SK-N-SH (cell line): ENCODE measurements around the gene ESD. TPM values are rescaled to one million over a fixed set of nuclear protein-coding genes. Genes with fewer than 3 reads are reported as not detected.

ENCODE experiments used
- CTCF ChIA-PET: fragments of 300-600, 350-600 bp; formaldehyde crosslinking; extraction: SDS; loops from one replicate; lab custom pipeline; 2021; lab: Yijun Ruan, JAX
- POLR2A ChIA-PET: fragments of 350-600 bp; sonication (Branson Sonifier 250); formaldehyde crosslinking; extraction: SDS; loops from one replicate; lab custom pipeline; 2020; ENCODE audit warnings: antibody characterized with exemption, inconsistent platforms; lab: Yijun Ruan, JAX
- DNase-seq: peaks from one replicate; pipeline ENCODE4 v3.0.0; 2012
- H2AFZ ChIP-seq: fragments of 200-600 bp; sonication (generic); 2 replicates; pipeline ENCODE4 v1.8.1; 2016; ENCODE audit warnings: antibody characterized with exemption, mild to moderate bottlenecking, low read depth
- H3F3A ChIP-seq: fragments of 200-600 bp; sonication (generic); replicated peaks from 2 replicates; pipeline ENCODE3; 2016; ENCODE audit warnings: antibody characterized with exemption, mild to moderate bottlenecking; ENCODE audit not compliant: insufficient read depth
- H3K27ac ChIP-seq, 2 experiments: fragments of 200-500 bp in 1 of 2; fragments of 200-600 bp in 1 of 2; sonication (Bioruptor generic) in 1 of 2; sonication (generic), shearing (Covaris generic) in 1 of 2; 2 replicates each; pipeline versions ENCODE4 v1.5.1 to v1.6.1; 2014 to 2016; ENCODE audit warnings: low read depth in 2 of 2, inconsistent platforms in 1 of 2, low read length in 1 of 2, mild to moderate bottlenecking in 1 of 2, mixed read lengths in 1 of 2
- H3K27me3 ChIP-seq: fragments of 200-600 bp; sonication (generic), shearing (Covaris generic); 2 replicates; pipeline ENCODE4 v1.6.1; 2016; ENCODE audit warnings: mixed run types; ENCODE audit not compliant: insufficient read depth
- H3K36me3 ChIP-seq, 2 experiments: fragments of 200-500 bp in 1 of 2; fragments of 200-600 bp in 1 of 2; sonication (Bioruptor generic) in 1 of 2; sonication (generic) in 1 of 2; replicated peaks in 1 of 2; 2 replicates each; pipeline versions ENCODE3 to v1.5.1; 2014 to 2016; ENCODE audit warnings: low read length in 1 of 2, mild to moderate bottlenecking in 1 of 2; ENCODE audit not compliant: insufficient read depth in 2 of 2, control insufficient read depth in 1 of 2
- H3K4me1 ChIP-seq, 2 experiments: fragments of 200-500 bp in 1 of 2; fragments of 200-600 bp in 1 of 2; sonication (Bioruptor generic) in 1 of 2; sonication (generic), shearing (Covaris generic) in 1 of 2; 2 replicates each; pipeline versions ENCODE4 v1.5.1 to v1.6.1; 2014 to 2016; ENCODE audit warnings: low read depth in 1 of 2, low read length in 1 of 2, mixed run types in 1 of 2; ENCODE audit not compliant: insufficient read depth in 2 of 2, control insufficient read depth in 1 of 2
- H3K4me2 ChIP-seq: fragments of 200-600 bp; sonication (generic), shearing (Covaris generic); 2 replicates; pipeline ENCODE4 v1.6.1; 2017; ENCODE audit warnings: mixed run types
- H3K4me3 ChIP-seq, 2 experiments: fragments of 200-500 bp in 1 of 2; fragments of 200-600 bp in 1 of 2; sonication (Bioruptor generic) in 1 of 2; sonication (generic), shearing (Covaris generic) in 1 of 2; 2 replicates each; pipeline versions ENCODE4 v1.5.1 to v1.8.1; 2014 to 2016; ENCODE audit warnings: low read depth in 2 of 2, inconsistent platforms in 1 of 2, low read length in 1 of 2, mild to moderate bottlenecking in 1 of 2, mixed read lengths in 1 of 2, moderate library complexity in 1 of 2
- H3K79me2 ChIP-seq: fragments of 200-600 bp; sonication (generic); 2 replicates; pipeline ENCODE4 v1.8.1; 2017; ENCODE audit warnings: mild to moderate bottlenecking; ENCODE audit not compliant: insufficient read depth
- H3K9ac ChIP-seq: fragments of 200-600 bp; sonication (generic); 2 replicates; pipeline ENCODE4 v1.6.1; 2017; ENCODE audit warnings: mixed run types
- H3K9me2 ChIP-seq: fragments of 200-600 bp; sonication (generic); 2 replicates; pipeline ENCODE4 v1.6.1; 2017; ENCODE audit warnings: mixed run types
- H3K9me3 ChIP-seq: fragments of 200-600 bp; sonication (generic); 2 replicates; pipeline ENCODE4 v1.6.1; 2017; ENCODE audit warnings: mixed run types, mild to moderate bottlenecking, moderate library complexity
- H4K20me1 ChIP-seq: fragments of 200-600 bp; sonication (generic); 2 replicates; pipeline ENCODE4 v1.6.1; 2017; ENCODE audit warnings: mild to moderate bottlenecking, mixed run types; ENCODE audit not compliant: insufficient read depth
- EP300 ChIP-seq, 2 experiments: IDR thresholded peaks; 2 replicates each; pipeline versions ENCODE4 v1.4.0 to v1.6.1; 2012; ENCODE audit warnings: borderline replicate concordance in 1 of 2, low read depth in 1 of 2, low read length in 1 of 2
- FOSL2 ChIP-seq: IDR thresholded peaks from 2 replicates; pipeline ENCODE4 v1.4.0; 2012; ENCODE audit warnings: low read depth, mild to moderate bottlenecking, moderate library complexity, borderline replicate concordance
- GABPA ChIP-seq: IDR thresholded peaks from 2 replicates; pipeline ENCODE4 v1.4.0; 2012; ENCODE audit warnings: low read depth, mild to moderate bottlenecking
- GATA2 ChIP-seq: sonication (generic); formaldehyde crosslinking; IDR thresholded peaks from 2 replicates; pipeline ENCODE4 v1.5.0; 2020; ENCODE audit warnings: mild to moderate bottlenecking, missing genetic modification reagents
- MXI1 ChIP-seq: IDR thresholded peaks from 2 replicates; pipeline ENCODE4 v1.6.1; 2012; ENCODE audit warnings: mild to moderate bottlenecking, low read depth, low read length, improper control_type of control experiment
- NFIC ChIP-seq: IDR thresholded peaks from 2 replicates; pipeline ENCODE4 v1.4.0; 2012; ENCODE audit warnings: borderline replicate concordance
- POLR2AphosphoS5 ChIP-seq: IDR thresholded peaks from 2 replicates; pipeline ENCODE4 v1.6.1; 2012; ENCODE audit warnings: low read depth, low read length
- RAD21 ChIP-seq: IDR thresholded peaks from 2 replicates; pipeline ENCODE4 v1.6.1; 2012; ENCODE audit warnings: mild to moderate bottlenecking, low read length
- TAF1 ChIP-seq: IDR thresholded peaks from 2 replicates; pipeline ENCODE4 v1.6.1; 2012; ENCODE audit warnings: low read depth, mild to moderate bottlenecking, low read length, moderate library complexity, borderline replicate concordance
- TEAD4 ChIP-seq: IDR thresholded peaks from 2 replicates; pipeline ENCODE4 v1.4.0; 2012; ENCODE audit warnings: mild to moderate bottlenecking, borderline replicate concordance; ENCODE audit not compliant: insufficient read depth
- WGBS: methylation state at CpG from one replicate; pipeline ENCODE4 v1.1.6; 2017; ENCODE audit warnings: low lambda C conversion rate; 5-methylcytosine and 5-hydroxymethylcytosine counted together
- polyA plus RNA-seq, 3 experiments: library from polyadenylated mRNA; depleted of rRNA; stranded (reverse); fragments of >200 nt; gene quantifications; 2 replicates each; pipeline ENCODE4 v1.2.3, GENCODE V29; 2012
- TF ChIP-seq, protein P1 (sequence below): IDR thresholded peaks from 2 replicates; pipeline ENCODE4 v1.6.1; 2012; ENCODE audit warnings: mild to moderate bottlenecking, low read depth, low read length, moderate library complexity
- TF ChIP-seq, protein P2 (sequence below): fragments of 150-350 bp; IDR thresholded peaks from 2 replicates; pipeline ENCODE4 v1.6.1; 2016; ENCODE audit warnings: mild to moderate bottlenecking, low read depth, low read length
- TF ChIP-seq, protein P3 (sequence below): IDR thresholded peaks from 2 replicates; pipeline ENCODE4 v1.4.0; 2012; ENCODE audit warnings: low read depth, borderline replicate concordance

ESD gene
- polyA plus RNA-seq, 1 of the 3 experiments (the other 2 are of a cell fraction): 80.9 TPM

DNA sequence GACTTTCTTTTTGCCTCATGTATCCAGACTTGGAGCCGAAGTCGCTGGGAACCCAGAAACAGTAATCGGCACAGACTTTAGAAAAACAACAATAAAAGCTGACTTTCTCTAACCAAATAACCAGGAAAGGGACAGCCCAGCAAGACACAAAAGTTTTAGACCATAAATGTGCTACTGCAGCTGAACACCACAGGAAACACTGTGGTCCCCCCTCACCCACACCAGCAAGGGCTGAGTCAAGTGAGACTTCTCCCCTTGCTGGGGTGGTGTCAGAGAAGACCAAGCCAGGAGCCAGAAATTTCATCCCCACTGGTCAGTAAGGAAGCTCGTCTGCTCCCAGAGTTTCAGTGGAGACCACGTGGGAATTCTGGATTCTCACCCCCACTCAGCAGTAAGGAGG is 70.6 kb downstream of the ESD start:
- no peaks in the 10 kb centered on the region for H3K27me3 ChIP-seq
- TF ChIP-seq, protein P1, sequence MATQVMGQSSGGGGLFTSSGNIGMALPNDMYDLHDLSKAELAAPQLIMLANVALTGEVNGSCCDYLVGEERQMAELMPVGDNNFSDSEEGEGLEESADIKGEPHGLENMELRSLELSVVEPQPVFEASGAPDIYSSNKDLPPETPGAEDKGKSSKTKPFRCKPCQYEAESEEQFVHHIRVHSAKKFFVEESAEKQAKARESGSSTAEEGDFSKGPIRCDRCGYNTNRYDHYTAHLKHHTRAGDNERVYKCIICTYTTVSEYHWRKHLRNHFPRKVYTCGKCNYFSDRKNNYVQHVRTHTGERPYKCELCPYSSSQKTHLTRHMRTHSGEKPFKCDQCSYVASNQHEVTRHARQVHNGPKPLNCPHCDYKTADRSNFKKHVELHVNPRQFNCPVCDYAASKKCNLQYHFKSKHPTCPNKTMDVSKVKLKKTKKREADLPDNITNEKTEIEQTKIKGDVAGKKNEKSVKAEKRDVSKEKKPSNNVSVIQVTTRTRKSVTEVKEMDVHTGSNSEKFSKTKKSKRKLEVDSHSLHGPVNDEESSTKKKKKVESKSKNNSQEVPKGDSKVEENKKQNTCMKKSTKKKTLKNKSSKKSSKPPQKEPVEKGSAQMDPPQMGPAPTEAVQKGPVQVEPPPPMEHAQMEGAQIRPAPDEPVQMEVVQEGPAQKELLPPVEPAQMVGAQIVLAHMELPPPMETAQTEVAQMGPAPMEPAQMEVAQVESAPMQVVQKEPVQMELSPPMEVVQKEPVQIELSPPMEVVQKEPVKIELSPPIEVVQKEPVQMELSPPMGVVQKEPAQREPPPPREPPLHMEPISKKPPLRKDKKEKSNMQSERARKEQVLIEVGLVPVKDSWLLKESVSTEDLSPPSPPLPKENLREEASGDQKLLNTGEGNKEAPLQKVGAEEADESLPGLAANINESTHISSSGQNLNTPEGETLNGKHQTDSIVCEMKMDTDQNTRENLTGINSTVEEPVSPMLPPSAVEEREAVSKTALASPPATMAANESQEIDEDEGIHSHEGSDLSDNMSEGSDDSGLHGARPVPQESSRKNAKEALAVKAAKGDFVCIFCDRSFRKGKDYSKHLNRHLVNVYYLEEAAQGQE: no peak
- TF ChIP-seq NFIC: no peak
- TF ChIP-seq POLR2AphosphoS5: no peak
- no peak for TF ChIP-seq FOSL2
- TF ChIP-seq RAD21: no peak
- no peak for TF ChIP-seq EP300 (IDR thresholded peaks at IDR 0.05; ENCODE audit: borderline replicate concordance in 1 of 2, low read depth in 1 of 2, low read length in 1 of 2)
- TF ChIP-seq, protein P2, sequence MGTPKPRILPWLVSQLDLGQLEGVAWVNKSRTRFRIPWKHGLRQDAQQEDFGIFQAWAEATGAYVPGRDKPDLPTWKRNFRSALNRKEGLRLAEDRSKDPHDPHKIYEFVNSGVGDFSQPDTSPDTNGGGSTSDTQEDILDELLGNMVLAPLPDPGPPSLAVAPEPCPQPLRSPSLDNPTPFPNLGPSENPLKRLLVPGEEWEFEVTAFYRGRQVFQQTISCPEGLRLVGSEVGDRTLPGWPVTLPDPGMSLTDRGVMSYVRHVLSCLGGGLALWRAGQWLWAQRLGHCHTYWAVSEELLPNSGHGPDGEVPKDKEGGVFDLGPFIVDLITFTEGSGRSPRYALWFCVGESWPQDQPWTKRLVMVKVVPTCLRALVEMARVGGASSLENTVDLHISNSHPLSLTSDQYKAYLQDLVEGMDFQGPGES: no peak
- no peak for TF ChIP-seq MXI1
- no peak for TF ChIP-seq TEAD4
- no peak for TF ChIP-seq GABPA
- TF ChIP-seq TAF1: no peak
- no peak for TF ChIP-seq GATA2 (CRISPR knock-in tag)
- TF ChIP-seq, protein P3, sequence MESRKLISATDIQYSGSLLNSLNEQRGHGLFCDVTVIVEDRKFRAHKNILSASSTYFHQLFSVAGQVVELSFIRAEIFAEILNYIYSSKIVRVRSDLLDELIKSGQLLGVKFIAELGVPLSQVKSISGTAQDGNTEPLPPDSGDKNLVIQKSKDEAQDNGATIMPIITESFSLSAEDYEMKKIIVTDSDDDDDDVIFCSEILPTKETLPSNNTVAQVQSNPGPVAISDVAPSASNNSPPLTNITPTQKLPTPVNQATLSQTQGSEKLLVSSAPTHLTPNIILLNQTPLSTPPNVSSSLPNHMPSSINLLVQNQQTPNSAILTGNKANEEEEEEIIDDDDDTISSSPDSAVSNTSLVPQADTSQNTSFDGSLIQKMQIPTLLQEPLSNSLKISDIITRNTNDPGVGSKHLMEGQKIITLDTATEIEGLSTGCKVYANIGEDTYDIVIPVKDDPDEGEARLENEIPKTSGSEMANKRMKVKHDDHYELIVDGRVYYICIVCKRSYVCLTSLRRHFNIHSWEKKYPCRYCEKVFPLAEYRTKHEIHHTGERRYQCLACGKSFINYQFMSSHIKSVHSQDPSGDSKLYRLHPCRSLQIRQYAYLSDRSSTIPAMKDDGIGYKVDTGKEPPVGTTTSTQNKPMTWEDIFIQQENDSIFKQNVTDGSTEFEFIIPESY: no peak

More for the DNA sequence above, 70.6 kb downstream of the ESD start:
- Histone ChIP-seq H2AFZ (no peak overlapping the region), H3K4me3 (no peak overlapping the region), H3K4me2 (no peak overlapping the region), H3K4me1 (peaks cover 0 to 3% of the 10 kb centered on the region in 2 experiments; a peak in 2 of 4 replicates), H4K20me1 (no peaks in the 10 kb centered on the region), H3F3A (no peaks in the 10 kb centered on the region), H3K9me3 (no peaks in the 10 kb centered on the region), H3K27ac (no peak overlapping the region), H3K79me2 (no peaks in the 10 kb centered on the region), H3K9ac (no peak overlapping the region), H3K36me3 (peaks cover 48 to 67% of the 10 kb centered on the region in 2 experiments), H3K9me2 (no peaks in the 10 kb centered on the region)
- CTCF ChIA-PET: interaction anchor here (1.3 to 10.3 kb wide), 2 partner anchors 33 to 174 kb away, joined by 3 to 88 read pairs; partner anchors contain the start of gene LRCH1
- POLR2A ChIA-PET: no interaction called here
- DNase-seq: no peak
- 93% methylated on average over 5 of the region's 5 CpGs for WGBS

Other genes starting within 250 kb of the ESD start
- gene LRCH1, start 244.0 kb downstream of the ESD start, polyA plus RNA-seq (2012; rRNA removed): 5.5 and 7.8 TPM in 2 replicates
- 0.33 and 0.37 TPM in 2 replicates for gene HTR2A, start 99.9 kb upstream of the ESD start, polyA plus RNA-seq (2012; rRNA removed)